Rectal smooth muscle tissue (tissue), 1 donor: ENCODE results near the gene LGALS8.
"Not testable (repeated sequence)": the region's sequence is repeated elsewhere in the genome, so short reads cannot be mapped to it uniquely, and the experiment has no call there.

ENCODE experiments used
- H3K27ac ChIP-seq: one replicate; pipeline ENCODE4 v1.7.0; 2013; ENCODE audit warnings: low read depth, low read length, inconsistent platforms
- H3K27me3 ChIP-seq: one replicate; pipeline ENCODE4 v1.7.0; 2013; ENCODE audit warnings: low read length; ENCODE audit not compliant: control insufficient read depth, insufficient read depth
- H3K36me3 ChIP-seq: one replicate; pipeline ENCODE4 v1.7.0; 2013; ENCODE audit warnings: low read length; ENCODE audit not compliant: control insufficient read depth, insufficient read depth
- H3K4me1 ChIP-seq: one replicate; pipeline ENCODE4 v1.7.0; 2013; ENCODE audit warnings: low read length; ENCODE audit not compliant: control insufficient read depth, insufficient read depth
- H3K4me3 ChIP-seq: one replicate; pipeline ENCODE4 v1.7.0; 2013; ENCODE audit warnings: low read length
- H3K9ac ChIP-seq: one replicate; pipeline ENCODE4 v1.7.0; 2013; ENCODE audit warnings: low read length

LGALS8 gene

DNA sequence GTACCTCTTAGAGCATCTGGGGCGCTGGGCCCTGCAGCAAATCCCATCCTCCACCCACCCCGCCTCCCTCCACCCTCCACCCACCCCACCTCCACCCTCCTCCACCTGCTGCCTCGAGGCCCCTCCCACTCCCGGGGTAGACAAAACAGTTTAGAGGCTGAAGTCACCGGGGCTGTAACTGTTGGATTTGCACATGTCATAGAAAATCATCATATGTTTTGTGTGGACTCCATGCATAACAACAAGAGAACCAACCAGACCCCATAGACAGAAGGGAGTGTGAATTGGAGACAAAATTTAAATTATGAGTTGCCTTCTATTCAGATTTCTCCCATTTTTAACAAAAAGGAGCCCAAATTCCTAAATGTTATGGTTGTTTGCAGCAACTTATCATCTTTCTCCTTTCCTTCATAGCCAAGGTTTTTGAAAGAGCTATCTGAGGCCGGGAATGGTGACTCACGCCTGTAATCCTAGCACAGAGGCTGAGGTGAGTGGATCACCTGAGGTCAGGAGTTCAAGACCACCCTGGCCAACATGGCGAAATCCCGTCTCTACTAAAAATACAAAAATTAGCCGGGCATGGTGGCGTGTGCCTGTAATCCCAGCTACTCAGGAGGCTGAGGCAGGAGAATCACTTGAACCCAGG, 28.2 kb upstream of the LGALS8 start:
- H3K27me3 ChIP-seq = no peaks in the 10 kb centered on the region
- H3K9ac ChIP-seq = no peak overlapping the region
- H3K36me3 ChIP-seq = no peaks in the 10 kb centered on the region
- H3K27ac ChIP-seq = no peak overlapping the region
- H3K4me3 ChIP-seq = no peak overlapping the region
- no peaks in the 10 kb centered on the region for H3K4me1 ChIP-seq

DNA sequence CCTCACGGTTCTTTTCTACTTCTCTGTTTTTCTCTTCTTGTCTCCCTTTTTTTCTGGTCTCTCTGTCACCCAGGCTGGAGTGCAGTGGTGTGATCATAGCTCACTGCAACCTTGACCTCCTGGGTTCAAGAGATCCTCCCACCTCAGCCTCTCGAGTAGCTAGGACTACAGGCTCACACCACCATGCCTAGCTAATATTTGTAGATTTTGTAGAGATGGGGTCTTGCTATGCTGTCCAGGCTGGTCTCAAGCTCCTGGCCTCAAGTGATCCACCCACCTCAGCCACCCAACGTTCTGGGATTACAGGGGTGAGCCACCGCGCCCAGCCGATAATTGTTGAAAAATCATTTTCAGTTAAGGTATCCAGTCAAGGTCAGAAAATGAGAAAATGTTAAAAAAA, 25.9 kb upstream of the LGALS8 start:
- Histone ChIP-seq H3K9ac (no peak overlapping the region), H3K27me3 (no peaks in the 10 kb centered on the region), H3K4me3 (no peak overlapping the region), H3K36me3 (no peaks in the 10 kb centered on the region), H3K4me1 (no peaks in the 10 kb centered on the region), H3K27ac (no peak overlapping the region)

- Histone ChIP-seq H3K4me3 (no peak overlapping the region), H3K27ac (no peak overlapping the region), H3K9ac (no peak overlapping the region), H3K27me3 (no peaks in the 10 kb centered on the region), H3K4me1 (no peaks in the 10 kb centered on the region), H3K36me3 (no peaks in the 10 kb centered on the region)
Measured at GRCh38 chr1:236501093-236501492, 22.7 kb upstream of the LGALS8 start.

- no peaks in the 10 kb centered on the region for H3K36me3 ChIP-seq
- no peaks in the 10 kb centered on the region for H3K27me3 ChIP-seq
- H3K9ac ChIP-seq = no peak overlapping the region
- H3K27ac ChIP-seq = no peak overlapping the region
- H3K4me1 ChIP-seq = no peaks in the 10 kb centered on the region
- H3K4me3 ChIP-seq = no peak overlapping the region
Measured at GRCh38 chr1:236502579-236502971, 21.2 kb upstream of the LGALS8 start.

DNA sequence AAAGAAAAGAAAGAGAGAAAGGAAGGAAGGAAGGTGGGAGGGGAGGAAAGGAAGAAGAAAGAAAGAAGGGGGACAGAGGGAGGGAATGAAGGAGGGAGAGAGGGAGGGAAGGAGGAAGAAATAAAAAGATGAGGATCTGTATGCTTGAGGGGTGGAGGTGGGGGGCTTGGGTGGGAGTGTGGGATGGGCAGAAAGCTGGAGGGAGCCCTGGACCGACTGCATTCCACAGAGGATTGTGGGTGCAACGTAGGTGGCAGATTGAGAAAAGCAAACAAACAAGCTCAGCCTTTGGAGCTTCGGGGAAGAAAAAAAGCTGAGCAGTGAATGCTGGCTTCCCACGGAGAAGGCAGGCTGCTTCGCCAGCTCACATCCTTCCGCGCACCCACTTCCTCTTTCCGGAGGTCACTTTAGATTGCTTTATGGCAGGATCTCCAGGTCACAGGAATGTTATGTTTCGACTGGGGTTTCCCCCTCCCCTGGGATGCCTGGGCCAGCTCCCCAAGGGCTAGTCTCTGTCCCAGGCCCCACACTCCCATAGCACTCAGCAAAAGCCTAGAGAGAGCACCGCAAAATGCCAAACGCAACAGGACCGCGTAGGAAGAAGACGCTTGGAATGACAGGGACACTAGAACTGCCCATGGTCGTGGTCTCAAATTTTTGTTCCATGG, 20.7 kb upstream of the LGALS8 start:
- Histone ChIP-seq H3K4me3 (peak overlapping the region; percentile 60), H3K36me3 (no peaks in the 10 kb centered on the region), H3K4me1 (no peaks in the 10 kb centered on the region), H3K27ac (no peak overlapping the region), H3K27me3 (no peaks in the 10 kb centered on the region), H3K9ac (no peak overlapping the region)

GRCh38 chr1:236504338-236504737, 19.4 kb upstream of the LGALS8 start:
- not testable (repeated sequence) for H3K4me3 ChIP-seq, H3K36me3 ChIP-seq, H3K4me1 ChIP-seq, H3K9ac ChIP-seq, H3K27me3 ChIP-seq, H3K27ac ChIP-seq

DNA sequence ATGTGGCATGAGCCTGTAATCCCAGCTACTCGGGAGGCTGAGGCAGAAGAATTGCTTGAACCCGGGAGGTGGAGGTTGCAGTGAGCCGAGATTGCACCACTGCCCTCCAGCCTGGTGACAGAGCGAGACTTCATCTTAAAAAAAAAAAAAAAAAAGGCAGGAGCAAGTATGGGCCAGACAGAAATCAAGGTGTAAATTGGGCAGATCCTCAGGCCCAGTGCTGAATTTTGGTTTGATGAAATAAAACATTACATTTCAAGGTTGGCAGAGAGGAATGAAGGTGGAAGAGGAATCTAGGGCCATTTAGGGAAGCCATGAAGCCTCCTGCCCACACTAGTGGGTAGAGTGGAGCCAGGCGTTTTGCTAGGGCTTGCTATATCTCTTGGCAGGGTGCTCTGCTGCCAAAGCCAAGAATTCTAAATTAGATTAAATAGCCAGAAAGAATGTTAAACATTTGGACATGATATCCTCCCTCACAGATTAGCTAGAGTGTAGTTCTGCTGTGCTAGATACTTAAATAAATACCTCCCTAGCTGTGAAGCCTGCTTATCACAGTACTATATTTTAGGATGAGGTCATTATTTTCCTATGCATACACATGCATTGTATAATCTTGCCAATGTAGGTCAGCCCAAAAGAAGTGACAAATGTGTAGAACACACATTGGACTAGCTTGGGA, 16.6 kb upstream of the LGALS8 start:
- Histone ChIP-seq H3K36me3 (no peaks in the 10 kb centered on the region), H3K27me3 (no peaks in the 10 kb centered on the region), H3K4me3 (no peak overlapping the region), H3K27ac (no peak overlapping the region), H3K9ac (no peak overlapping the region), H3K4me1 (no peaks in the 10 kb centered on the region)

DNA sequence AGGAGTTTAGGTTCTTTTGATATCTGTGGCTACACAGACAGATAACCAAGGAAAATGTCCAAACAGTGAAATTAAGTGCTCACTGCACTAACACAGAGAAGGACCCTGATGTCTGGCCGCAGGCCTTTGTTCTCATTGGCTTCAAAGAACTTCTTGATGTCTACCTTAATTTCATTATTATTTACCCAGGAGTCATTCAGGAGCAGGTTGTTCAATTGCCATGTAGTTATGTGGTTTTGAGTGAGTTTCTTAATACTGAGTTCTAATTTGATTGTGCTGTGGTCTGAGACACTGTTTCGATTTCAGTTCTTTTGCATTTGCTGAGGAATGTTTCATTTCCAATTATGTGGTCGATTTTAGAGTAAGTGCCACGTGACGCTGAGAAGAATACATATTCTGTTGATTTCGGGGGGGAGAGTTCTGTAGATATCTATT, 15.2 kb upstream of the LGALS8 start:
- H3K27ac ChIP-seq = no peak overlapping the region
- no peaks in the 10 kb centered on the region for H3K27me3 ChIP-seq
- H3K4me3 ChIP-seq = no peak overlapping the region

DNA sequence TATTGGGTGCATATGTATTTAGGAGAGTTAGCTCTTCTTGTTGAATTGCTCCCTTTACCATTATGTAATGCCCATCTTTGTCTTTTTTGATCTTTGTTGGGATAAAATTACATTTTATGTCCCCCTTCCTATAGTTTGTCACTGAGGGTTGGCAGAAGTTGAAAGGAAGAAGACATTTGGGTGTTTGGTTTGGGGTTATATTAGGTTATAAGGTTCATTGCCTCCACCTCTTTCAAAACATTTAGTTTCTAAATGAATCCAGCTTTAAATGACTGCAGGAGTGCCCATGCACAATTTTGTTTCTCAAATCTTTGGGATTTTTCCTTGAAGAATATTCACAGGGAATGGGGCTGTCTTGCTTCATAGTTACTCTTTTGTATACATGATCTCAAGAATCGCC, 14.6 kb upstream of the LGALS8 start:
- Histone ChIP-seq H3K9ac (no peak overlapping the region), H3K27me3 (no peaks in the 10 kb centered on the region), H3K36me3 (no peaks in the 10 kb centered on the region), H3K27ac (no peak overlapping the region), H3K4me3 (no peak overlapping the region), H3K4me1 (no peaks in the 10 kb centered on the region)

More for the DNA sequence above, 15.2 kb upstream of the LGALS8 start:
- H3K4me1 ChIP-seq = no peaks in the 10 kb centered on the region
- no peak overlapping the region for H3K9ac ChIP-seq
- no peaks in the 10 kb centered on the region for H3K36me3 ChIP-seq

DNA sequence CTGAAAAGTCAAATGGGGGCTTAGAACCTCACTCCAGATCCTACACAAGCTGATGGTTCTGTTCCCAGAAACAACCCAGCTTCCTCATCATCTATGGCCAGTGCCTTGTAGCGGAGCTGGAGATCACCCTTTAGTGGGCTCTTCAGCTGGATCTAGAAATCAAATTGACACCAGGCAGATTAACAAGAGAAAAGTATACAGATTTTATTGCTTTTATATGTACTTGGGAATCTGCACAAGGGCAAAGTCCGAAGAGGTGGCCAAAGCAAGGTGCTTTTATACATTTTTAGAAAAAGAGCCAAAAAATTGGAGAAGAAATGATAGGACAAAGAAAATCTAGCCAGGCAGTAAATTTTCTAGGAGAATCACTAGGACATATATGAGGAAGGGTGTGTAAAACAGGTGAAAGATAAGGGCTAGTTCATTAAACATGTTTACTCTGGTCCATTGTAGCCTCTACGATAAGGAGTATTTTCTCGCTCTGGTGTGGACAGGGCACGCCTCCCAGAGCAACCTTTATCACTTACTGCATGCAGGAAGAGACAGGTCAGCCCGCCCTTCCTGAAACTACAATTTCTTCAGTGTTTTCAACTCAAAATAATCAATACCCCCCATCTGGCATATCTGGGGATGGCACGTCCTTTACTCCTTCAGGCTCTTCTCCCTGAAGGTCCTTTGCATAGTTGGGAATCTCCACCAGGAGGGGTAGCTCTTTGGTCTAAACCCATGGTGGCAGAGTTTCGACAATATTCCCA, 14.0 kb upstream of the LGALS8 start:
- H3K4me1 ChIP-seq = no peaks in the 10 kb centered on the region
- no peak overlapping the region for H3K4me3 ChIP-seq
- no peaks in the 10 kb centered on the region for H3K27me3 ChIP-seq
- no peaks in the 10 kb centered on the region for H3K36me3 ChIP-seq
- no peak overlapping the region for H3K9ac ChIP-seq
- H3K27ac ChIP-seq = no peak overlapping the region

GRCh38 chr1:236511735-236512418, 11.9 kb upstream of the LGALS8 start:
- no peaks in the 10 kb centered on the region for H3K27me3 ChIP-seq
- no peaks in the 10 kb centered on the region for H3K4me1 ChIP-seq
- H3K36me3 ChIP-seq = no peaks in the 10 kb centered on the region
- H3K9ac ChIP-seq = no peak overlapping the region
- no peak overlapping the region for H3K27ac ChIP-seq
- no peak overlapping the region for H3K4me3 ChIP-seq
